LNCaP clone FGC (cell line): ENCODE data around the gene SNRPD2.

Experiments
- DNase-seq: peaks from one replicate; pipeline ENCODE4 v3.0.0-alpha.2; 2011; ENCODE audit warnings: low read depth
- H3K4me3 ChIP-seq: 2 replicates; pipeline ENCODE4 v1.5.1; 2011; ENCODE audit warnings: mild to moderate bottlenecking, low read depth, low read length, control low read depth
- CTCF ChIP-seq: IDR thresholded peaks from 2 replicates; pipeline ENCODE4 v1.5.1; 2012; ENCODE audit warnings: mild to moderate bottlenecking; ENCODE audit not compliant: control insufficient read depth, insufficient read depth; ENCODE audit errors: extremely low read depth

SNRPD2 gene

GRCh38 chr19:45650722-45651121 is 41.0 kb downstream of the SNRPD2 start:
- no peak for DNase-seq
- TF ChIP-seq CTCF: no peak
- no peak overlapping the region for H3K4me3 ChIP-seq

GRCh38 chr19:45646345-45646698 is 45.4 kb downstream of the SNRPD2 start:
- no peak for TF ChIP-seq CTCF
- DNase-seq: no peak
- no peak overlapping the region for H3K4me3 ChIP-seq

GRCh38 chr19:45645631-45646344 is 46.0 kb downstream of the SNRPD2 start:
- no peak overlapping the region for H3K4me3 ChIP-seq
- TF ChIP-seq CTCF: no peak
- DNase-seq: no peak

- no peak for DNase-seq
- H3K4me3 ChIP-seq: no peak overlapping the region
- TF ChIP-seq CTCF: no peak
Observed at GRCh38 chr19:45645068-45645630, 46.6 kb downstream of the SNRPD2 start.

- no peak for DNase-seq
- TF ChIP-seq CTCF: no peak
- no peak overlapping the region for H3K4me3 ChIP-seq
Observed at GRCh38 chr19:45643927-45644771, 47.6 kb downstream of the SNRPD2 start.

- no peak for DNase-seq
- H3K4me3 ChIP-seq: no peak overlapping the region
- TF ChIP-seq CTCF: peak; percentile 79
Observed at GRCh38 chr19:45643024-45643926, 48.5 kb downstream of the SNRPD2 start.
